Activated CD4-positive, alpha-beta T cell treated with anti-CD3 and anti-CD28 coated beads, Interleukin-2, Interleukin-6, amounts not matched to agents 100 ng/mL and 50 ng/mL, durations not matched to agents 16 hours and 8 hours (primary cell): ENCODE data around the gene HIPK4.

Experiments used
- DNase-seq: peaks from one replicate; pipeline ENCODE4 v3.0.0-alpha.2; 2020

HIPK4 gene

DNA sequence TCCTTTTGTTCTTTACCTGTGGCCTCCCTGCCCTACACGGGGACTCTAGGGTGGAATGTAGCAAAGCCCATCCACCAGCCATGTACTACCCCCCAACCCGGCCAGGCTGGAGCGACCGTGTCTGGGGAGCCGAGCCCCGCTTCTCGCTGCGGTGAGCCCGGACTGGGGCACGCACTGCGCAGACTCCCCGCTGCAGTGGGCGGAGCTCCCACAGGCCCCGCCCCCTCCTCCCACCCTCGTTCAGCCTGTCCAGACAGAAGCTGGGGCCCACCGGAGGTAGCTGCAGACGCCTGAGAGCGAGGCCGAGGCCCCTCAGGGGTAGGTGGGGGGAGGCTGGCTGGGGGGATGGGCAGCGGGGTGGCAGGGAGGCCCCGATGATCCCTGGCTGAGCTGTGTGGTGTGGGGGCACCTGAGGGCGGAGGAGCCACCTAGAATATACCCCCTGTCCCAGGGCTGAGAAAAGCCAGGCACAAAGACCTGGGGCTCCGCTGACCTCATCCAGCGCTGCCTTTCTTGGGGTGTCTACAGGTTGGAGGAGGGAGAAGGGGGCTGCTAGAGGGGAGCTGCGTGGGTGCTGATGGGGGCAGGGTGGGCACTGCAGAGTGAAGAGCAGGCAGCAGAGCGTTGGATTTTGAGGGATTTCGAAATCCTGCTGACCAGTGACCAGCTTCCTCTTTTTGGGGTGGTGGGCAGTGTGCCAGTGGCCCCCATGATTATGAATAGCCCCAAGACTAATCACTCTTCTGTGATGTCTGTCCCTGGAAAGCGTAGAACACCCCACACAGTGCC is 24.2 kb downstream of the HIPK4 start:
- peak; percentile 70 for DNase-seq

DNA sequence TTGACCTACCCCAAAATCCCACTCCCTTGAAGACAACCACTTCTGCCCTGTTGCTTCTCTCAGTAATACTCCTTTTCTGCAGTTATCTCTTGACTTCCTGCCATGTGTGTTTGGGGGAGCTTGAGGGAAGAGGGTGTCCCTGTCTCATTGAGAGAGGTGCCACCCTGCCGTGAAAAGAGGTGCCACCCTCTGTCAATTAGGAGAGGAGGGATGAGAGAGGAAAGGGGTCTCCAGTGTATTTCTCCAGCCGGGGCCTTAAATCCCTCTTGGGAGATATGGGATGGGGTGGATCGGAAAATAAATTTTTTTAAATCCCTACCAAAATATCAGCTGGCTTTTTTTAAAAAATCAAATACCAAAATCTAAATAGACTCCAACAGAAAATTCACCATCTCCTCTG is 25.0 kb downstream of the HIPK4 start:
- no peak for DNase-seq

DNA sequence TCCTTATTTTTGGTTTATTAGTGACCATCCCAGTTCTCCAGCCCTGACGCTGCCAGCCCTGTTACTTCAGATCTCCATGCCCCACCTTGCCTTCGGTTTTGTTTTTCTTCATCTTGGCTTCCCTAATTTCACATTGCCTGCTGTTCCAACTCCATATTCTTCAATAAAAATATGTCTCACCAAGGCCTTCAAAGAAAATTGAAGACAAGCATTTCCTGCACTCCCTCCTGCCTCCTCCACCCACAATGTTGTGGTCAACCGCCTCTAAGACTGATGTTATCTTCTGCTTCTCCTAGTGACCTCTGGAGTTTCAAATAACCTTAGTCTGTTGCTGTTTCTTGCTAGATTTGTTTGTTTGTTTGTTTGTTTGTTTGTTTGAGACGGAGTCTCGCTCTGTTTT is 26.9 kb downstream of the HIPK4 start:
- DNase-seq: peak; percentile 21

DNA sequence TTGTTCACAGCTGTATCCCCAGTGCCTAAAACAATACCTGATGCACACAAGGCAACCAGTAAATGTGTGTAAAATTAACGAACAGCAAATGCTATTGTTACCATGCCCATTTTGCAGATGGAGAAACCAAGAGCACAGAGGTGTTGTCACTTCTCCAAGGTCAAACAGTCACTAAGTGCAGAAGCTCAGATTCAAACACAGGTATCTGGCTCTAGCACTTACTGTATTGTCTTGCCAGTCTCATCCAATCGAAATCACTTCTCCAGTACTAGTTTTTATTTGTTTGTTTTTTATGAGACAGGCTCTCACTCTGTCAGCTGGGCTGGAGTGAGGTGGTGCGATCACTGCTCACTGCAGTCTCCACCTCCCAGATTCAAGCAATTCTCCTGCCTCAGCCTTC is 27.8 kb downstream of the HIPK4 start:
- DNase-seq: no peak

DNA sequence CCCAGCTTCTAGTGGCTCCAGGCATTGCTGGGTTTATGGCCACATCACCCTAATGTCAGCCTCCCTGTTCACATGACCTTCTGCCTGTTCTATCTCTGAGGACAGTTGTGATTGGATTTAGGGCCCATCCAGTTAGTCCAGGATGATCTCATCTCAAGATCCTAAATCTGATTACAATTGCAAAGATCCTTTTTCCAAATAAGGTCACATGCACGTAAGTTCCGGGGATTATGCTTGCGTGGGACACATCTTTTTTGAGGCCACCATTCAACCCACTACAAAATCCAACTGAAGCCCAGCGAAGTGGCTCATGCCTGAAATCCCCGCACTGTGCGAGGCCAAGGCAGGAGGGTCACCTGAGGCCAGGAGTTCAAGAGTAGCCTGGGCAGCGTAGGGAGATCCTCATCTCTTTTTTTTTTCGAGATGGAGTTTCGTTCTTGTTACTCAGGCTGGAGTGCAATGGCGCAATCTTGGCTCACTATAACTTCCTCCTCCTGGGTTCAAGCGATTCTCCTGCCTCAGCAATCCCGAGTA is 29.2 kb downstream of the HIPK4 start:
- DNase-seq: no peak

DNA sequence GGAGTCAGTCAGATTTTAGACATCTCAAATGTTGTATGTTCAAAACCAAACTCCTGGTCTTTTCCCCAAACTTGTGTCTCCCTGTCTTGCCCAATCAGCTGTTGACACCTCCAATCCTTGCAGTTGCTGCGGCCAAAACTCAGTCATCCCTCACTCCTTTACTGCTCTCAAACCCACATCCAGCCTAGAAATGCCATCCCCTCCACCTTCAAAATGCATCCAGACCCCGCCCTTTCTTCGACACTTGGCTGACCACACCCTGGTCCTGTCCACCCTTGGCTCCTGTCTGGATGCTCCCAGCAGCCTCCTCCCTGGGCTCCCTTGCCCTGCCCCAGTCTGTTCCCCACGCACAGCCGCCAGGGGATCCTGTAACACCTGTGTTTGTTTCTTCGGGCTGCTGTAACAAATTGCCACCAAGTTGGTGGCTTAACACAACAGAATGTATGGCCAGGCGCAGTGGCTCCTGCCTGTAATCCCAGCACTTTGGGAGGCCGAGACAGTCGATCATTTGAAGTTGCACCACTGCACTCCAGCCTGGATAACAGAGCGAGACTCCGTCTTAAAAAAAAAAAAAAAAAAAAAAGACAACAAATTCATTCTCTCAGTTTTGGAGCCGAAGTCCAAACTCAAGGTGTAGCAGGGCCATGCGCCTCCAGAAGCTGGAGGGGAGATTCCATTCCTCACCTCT is 29.8 kb downstream of the HIPK4 start:
- DNase-seq: no peak

DNA sequence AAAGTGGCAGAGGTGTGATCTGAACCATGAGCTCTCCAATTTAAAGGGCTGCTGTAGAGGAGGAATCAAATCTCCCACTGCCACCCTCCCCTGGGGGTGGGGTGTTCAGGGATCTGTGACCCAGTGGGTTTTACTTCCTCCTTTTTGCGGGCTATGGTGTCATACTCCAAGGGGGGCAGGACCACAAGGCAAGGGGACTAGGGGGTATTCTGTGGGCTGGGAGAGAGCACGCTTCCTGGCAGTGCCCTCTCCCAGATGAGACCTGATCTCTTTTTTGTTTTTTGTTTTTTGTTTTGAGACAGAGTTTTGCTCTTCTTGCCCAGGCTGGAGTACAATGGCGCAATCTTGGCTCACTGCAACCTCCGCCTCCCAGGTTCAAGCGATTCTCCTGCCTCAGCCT is 31.2 kb downstream of the HIPK4 start:
- DNase-seq: no peak

DNA sequence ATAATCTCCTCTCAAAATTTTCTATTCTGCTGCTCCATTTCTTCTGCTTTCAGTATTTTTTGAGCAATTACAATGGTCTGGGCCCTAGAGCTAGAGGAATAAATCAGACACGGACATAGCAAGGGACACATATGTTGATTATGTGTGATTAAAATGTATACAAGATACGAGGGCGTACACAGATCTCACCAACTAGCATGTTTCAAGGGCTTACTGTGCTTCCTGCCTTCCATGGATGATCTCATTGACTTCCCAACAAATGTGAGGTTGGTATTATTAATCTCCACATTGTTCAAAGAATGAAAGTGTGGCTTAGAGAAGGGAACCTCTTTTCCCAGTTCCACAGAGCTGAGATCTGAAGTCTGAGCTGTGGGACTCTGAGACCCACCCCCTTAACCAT is 32.3 kb downstream of the HIPK4 start:
- no peak for DNase-seq

DNA sequence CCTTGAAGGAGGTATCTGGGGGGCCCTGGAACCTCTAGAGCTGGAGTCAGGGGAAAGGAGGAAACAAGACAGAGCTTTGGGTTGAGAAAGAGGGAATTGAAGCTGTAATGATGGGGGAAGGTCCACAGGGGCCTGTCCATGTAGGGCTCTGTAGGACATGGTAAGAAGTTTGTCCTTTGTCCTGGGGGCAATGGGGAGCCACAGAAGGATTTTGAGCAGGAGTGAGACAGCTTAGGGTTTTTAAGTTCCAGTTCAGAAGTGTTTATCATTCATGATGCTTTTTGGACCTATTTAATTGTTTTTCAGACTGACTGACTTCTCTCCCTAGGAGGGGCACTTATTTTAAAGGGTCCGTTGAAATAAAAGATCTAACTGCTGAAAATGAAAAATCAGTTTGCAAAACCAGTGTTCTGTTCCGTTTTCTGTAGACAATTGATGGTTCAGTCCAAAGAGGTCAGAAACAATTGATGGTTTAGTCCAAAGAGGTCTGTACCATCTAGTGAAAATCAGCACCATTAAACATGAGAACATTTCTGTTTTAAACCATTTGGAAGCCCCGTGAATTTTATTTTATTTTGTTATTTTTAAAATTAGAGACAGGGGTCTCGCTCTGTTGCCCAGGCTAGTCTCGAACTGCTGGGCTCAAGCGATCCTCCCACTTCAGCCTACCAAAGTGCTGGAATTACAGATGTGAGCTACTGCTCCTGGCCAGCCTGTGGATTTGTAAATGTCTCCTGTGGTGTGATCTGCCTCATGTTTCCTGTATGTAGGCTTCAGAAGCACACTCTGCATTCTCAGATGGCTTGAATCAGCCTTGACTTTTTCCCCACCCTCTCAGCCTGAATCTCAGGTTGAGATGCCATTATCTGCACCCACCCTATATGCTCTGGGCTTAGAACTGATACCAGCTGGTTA is 33.0 kb downstream of the HIPK4 start:
- no peak for DNase-seq

DNA sequence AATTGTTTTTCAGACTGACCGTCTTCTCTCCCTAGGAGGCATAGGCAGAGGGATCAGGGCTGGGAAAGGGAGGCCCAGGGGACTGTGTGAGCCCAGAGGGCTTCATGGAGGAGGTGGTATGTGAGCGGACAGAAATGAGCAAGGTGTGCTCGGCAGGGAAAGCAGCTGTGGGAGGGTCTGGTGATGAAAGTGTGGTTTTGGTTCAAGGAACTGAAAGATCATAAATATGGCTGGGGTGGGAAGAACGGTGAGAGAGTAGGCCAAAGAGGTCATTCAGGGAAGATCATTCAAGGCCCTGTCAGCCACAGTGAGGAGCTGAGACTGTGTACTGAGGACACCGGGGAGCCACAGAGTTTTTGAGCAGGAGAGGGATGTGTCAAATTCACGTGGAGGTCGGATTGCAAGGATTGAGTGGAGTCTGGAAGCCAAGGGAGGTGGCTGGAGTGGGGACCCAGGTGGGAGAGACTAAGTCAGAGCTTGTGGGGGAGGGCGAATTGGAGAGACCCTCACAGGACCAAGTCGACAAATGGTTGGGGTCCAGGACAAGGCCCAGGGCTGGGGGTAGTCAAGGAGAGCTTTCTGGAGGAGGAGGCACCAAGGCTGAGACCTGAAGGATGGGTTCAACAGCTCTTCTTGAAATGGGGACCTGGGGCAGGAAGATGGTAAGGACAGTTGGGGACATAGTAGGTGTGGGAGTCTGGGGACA is 33.9 kb downstream of the HIPK4 start:
- no peak for DNase-seq

DNA sequence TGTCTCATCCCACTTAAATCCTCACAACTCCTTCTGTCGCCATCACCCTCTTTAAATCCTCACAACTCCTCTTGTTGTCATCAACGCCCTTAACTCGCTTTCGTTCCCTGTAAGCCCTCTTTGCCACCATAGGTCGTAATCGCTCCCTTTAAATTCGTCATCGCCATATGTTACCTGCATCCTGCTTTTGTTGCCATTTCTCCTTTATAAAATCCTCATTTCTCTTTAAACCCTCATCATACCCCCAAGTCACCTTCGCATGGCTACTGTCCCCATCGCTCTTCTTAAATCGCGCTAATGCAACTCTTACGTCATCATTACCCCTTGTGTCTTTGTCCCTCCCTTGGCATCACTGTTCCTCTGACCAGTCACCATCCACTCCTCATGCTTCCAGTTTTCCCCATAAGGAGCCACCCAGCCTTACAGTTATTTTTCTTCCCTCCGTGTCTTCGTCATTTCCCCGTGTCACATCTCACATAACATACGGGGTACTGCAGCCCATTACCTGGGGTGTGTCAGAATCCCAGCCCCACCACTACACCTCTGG is 40.9 kb downstream of the HIPK4 start:
- peak; percentile 28 for DNase-seq

DNA sequence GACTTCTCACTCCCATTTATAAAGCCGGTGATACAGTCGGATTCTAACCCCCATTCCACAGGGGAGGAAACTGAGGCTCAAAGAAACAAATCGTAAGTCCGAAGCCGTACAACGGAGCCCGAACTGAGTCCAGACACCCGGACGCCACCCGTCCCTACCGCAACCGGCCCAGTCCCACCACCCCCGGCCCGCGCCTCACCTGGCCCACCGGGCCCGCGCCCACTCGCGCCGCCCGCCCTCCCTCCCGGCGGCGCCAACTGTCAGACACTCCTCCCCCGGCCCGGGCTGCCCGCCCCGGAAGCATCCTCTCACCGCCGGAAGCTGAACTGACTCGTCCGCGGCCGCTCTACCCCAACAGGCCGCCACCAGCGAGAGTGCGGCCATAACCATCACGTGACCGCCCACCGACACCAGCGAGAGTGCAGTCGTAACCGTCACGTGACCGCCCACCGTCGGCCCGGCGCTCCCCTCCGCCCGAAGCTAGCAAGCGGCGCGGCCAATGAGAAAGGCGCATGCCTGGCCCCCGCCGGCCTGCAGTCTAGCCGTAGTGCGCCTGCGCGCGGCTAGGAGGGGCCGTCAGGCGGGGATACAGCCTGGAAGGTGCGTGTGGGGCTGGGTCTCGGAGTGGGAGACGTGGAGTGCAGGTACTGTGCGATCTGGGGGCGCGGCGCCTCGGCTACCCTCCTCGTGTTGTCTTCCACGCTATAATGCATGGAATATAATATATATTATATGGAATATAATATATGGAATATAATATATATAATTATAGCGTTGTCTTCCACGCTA is 41.7 kb downstream of the HIPK4 start, which contains the start of the genes C19orf47 and PLD3:
Gene C19orf47, minus strand, starts transcription at position 273 of the 789 bp plus-strand sequence. CDS start 6,540 bp downstream, outside the sequence.
Gene PLD3, plus strand, starts transcription at position 571 of the 789 bp plus-strand sequence. CDS start 17,789 bp downstream, outside the sequence.
- peak; percentile 99 for DNase-seq

DNA sequence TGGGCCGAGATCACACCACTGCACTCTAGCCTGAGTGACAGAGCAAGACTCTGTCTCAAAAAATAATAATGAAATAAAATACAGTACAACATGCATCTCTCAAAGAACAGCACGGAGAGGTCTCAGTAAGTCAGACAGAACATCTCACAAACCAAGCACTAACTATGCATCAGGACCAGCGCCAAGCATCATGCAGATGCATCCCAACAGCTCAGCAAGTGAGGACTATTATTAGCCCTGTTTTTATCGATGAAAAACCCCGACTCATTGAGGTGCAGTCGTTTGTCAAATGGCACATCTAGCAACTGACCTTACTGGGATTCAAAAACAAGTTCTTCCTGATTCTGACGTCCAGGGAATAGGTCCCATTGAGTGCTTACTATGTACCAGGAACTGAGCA is 45.6 kb downstream of the HIPK4 start:
- DNase-seq: no peak

DNA sequence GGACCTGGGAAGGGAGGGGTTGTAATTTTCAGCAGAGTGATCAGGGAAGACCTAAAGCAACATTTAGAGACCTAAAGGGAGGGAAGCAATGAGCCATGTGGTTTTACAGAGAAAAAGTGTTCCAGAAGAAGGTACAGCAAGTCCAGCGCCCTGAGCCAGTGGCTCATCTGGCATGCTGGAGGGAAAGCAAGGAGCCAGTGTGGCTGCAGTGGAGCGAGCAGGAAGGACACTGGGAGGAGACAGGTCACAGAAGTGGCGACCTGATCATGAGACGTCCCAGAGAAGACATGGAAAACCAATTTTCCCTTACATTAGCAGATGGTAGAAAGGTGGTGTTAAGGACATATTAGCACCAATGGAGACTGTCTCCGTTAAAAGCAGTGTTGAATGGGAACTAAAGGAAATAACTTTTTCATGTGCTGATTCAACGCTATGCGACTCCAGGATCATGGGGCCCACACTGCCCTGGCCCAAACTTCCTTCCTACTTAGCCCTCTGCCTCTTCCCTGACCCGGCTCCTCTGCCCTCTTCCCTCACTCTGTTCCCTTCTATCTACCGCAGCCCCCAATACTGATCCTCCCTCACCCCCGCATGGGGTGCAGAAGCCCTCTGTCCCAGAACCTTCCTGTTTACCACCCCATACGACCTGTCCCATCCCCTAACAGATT is 47.2 kb downstream of the HIPK4 start:
- no peak for DNase-seq

DNA sequence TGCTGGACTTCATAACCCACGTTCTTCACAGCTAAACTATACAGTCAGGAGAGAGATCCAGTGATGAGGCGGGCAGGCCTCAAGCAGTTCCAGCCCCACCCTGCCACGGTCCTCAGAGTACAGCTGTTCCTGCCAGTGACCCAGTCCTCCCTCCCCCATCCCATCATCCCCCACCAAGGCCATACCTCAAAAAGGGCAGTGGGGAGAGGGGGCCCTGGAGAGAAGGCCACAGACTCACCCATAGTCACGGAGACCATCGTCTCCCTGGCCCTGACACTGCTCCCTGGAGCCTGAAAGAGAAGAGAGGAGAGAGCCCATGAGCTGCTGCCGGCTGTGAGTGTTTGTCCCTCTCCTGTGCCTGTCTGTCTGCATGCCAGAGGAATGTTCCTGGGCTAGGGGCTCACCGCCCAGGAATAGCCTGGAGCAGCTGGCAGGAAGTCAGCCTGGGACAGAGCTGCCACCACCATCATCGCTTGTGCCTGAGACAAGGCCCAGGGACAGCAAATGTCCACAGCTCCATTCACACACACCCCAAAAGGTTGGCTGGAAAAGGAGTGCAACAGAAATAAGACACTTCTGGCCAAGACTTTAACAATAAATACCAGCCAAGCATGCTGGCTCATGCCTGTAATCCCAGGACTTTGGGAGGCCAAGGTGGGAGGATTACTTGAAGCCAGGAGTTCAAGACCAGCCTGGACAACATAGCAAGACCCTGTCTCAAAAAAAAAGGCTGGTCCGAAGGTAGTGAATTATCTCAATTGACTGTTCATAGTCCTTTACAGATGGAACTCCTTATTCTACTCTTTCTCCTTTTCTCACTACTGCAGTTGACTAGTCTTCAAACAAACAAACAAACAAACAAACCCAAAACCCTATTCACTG is 48.1 kb downstream of the HIPK4 start:
- no peak for DNase-seq

DNA sequence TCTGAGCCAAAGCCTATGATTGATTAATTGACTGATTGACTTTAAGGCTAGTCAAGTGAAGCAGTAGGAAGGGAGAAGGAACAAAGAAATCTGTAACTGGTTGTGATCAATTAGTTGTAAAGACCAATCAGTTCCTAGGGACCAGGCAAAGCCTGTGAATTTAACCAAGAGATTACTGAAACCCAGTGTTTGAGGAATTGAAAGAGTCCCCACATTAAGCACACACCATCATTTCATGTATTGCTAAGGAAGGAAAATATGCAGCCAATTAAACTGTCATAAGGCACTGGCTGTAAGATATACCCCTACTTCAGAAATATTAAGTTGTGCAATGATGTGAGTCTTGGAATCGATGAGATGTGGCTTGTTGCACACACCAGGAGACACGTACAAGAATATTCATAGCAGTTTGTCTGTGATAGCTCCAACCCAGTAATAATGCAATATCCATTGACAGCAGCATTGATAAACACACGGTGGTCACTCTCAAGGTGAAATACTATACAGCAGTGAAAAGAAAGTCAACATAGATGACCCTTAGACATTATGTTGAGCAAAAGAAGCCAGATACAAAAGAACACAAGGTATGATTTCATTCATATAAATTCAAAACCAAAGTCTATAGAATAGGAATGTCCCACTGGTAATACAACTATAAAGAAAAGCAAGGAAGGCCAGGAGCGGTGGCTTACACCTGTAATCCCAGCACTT is 50.8 kb downstream of the HIPK4 start:
- no peak for DNase-seq

DNA sequence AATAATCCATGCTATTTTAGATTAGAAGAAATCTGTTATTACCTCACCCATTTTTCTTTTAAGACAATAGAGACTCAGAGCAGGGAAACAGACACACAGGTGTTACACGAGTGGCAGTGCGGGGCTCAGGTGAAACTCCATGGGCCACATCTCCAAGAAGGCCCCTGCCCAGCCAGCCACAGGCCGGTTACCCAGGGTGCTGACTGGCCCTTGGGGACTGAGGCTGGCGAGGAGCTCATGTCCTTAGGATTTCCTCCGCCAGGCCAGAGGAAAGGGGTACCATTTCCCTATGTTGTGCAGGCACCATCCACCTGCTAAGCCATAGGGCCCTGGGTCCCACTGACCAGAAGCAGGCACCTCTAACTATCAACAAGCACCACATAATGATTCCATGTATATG is 52.4 kb downstream of the HIPK4 start:
- DNase-seq: no peak

DNA sequence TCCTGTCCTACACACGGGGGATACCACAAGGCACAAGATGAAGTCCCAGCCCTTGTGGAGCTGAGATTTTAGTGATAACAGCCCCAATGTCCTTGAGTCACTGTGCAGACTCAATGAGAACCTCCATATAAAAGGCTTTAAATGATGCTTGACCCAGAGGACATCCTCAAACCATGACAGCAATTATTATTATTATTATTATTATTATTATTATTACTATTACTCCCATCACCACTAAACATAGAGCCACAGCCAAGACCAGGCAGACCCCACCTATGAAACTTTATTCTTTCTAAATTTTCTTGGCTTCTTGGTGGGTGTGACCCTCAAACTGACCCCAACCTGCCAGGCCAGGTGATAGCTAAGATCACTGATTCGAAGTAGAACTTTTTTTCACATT is 52.9 kb downstream of the HIPK4 start:
- DNase-seq: no peak

DNA sequence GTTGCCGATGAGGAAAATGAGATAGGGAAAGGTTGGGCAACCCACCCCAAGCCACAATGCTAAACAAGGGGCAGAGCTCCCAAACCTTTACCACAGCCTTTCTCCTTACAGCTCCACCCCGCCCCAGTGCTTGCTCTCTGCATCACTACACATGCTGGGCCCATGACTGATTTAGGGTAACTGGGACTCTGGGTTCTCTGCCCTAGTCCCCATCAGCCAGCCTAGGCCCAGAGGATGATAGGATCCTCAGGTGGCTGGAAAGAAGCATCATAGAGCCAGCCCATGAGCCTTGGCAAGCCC is 53.4 kb downstream of the HIPK4 start:
- no peak for DNase-seq
